ENCODE data around the gene DSP. TPM values are rescaled to one million over a fixed set of nuclear protein-coding genes. Genes with fewer than 3 reads are reported as not detected.

DSP gene
- total RNA-seq, 1 experiment from 2014 or later, result 20.1 TPM

DNA sequence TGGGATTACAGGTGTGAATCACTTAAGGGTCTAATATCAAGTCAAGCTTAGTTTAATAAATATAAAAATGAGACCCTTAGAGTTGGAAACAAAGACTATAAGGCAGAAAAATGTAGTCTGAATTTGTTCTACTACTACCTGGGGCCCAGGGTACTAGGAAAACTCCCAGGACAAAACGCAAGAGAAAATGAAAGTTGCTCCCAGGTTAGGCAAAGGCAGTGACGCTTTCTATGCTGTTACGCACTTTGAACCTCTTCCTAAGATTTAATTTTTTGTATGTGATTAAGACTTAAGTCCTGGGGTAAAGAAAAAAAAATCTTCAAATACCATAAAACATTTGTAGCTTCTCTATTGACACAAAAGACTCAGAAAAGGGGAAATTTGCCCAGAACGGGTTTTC lies 17.3 kb downstream of the DSP start:
- no peak overlapping the region for H3K4me3 ChIP-seq (ENCODE audit: low read depth in 2 of 2, low read length in 2 of 2)
- no peak overlapping the region for H3K27ac ChIP-seq (ENCODE audit: low read length)
- TF ChIP-seq SIN3A (IDR thresholded peaks at IDR 0.05; ENCODE audit: borderline replicate concordance, insufficient read depth, low read depth, low read length) (no peak), TCF7L2 (IDR thresholded peaks at IDR 0.05; ENCODE audit: low read depth, low read length) (no peak), POLR2AphosphoS5 (IDR thresholded peaks at IDR 0.05; ENCODE audit: low read depth, low read length) (no peak)
- TF ChIP-seq, protein P1, sequence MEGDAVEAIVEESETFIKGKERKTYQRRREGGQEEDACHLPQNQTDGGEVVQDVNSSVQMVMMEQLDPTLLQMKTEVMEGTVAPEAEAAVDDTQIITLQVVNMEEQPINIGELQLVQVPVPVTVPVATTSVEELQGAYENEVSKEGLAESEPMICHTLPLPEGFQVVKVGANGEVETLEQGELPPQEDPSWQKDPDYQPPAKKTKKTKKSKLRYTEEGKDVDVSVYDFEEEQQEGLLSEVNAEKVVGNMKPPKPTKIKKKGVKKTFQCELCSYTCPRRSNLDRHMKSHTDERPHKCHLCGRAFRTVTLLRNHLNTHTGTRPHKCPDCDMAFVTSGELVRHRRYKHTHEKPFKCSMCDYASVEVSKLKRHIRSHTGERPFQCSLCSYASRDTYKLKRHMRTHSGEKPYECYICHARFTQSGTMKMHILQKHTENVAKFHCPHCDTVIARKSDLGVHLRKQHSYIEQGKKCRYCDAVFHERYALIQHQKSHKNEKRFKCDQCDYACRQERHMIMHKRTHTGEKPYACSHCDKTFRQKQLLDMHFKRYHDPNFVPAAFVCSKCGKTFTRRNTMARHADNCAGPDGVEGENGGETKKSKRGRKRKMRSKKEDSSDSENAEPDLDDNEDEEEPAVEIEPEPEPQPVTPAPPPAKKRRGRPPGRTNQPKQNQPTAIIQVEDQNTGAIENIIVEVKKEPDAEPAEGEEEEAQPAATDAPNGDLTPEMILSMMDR (IDR thresholded peaks at IDR 0.05), result no peak
- TF ChIP-seq, protein P2, sequence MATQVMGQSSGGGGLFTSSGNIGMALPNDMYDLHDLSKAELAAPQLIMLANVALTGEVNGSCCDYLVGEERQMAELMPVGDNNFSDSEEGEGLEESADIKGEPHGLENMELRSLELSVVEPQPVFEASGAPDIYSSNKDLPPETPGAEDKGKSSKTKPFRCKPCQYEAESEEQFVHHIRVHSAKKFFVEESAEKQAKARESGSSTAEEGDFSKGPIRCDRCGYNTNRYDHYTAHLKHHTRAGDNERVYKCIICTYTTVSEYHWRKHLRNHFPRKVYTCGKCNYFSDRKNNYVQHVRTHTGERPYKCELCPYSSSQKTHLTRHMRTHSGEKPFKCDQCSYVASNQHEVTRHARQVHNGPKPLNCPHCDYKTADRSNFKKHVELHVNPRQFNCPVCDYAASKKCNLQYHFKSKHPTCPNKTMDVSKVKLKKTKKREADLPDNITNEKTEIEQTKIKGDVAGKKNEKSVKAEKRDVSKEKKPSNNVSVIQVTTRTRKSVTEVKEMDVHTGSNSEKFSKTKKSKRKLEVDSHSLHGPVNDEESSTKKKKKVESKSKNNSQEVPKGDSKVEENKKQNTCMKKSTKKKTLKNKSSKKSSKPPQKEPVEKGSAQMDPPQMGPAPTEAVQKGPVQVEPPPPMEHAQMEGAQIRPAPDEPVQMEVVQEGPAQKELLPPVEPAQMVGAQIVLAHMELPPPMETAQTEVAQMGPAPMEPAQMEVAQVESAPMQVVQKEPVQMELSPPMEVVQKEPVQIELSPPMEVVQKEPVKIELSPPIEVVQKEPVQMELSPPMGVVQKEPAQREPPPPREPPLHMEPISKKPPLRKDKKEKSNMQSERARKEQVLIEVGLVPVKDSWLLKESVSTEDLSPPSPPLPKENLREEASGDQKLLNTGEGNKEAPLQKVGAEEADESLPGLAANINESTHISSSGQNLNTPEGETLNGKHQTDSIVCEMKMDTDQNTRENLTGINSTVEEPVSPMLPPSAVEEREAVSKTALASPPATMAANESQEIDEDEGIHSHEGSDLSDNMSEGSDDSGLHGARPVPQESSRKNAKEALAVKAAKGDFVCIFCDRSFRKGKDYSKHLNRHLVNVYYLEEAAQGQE (IDR thresholded peaks at IDR 0.05; ENCODE audit: insufficient read depth in 1 of 2, low read depth in 2 of 2, low read length in 1 of 2), result no peak
- DNase-seq (ENCODE audit: low read depth, low spot score) (no peak), ATAC-seq (no peak)
- no peaks in the 10 kb centered on the region for H3K4me1 ChIP-seq (ENCODE audit: control insufficient read depth, insufficient read depth, low read length)
- ChIA-PET CTCF (no interaction called here), POLR2A (interaction anchor here (0.5 kb wide), 1 partner anchor 247 kb away, joined by 8 read pairs; no protein-coding TSS in a partner anchor)
- H3K9me3 ChIP-seq (ENCODE audit: control insufficient read depth, insufficient read depth, low read depth, low read length), result no peaks in the 10 kb centered on the region
- in situ Hi-C loops (cut with HindIII; ENCODE audit: low pct_unique_long_range_greater_than_20kb, low sequenced_read_pairs), result no loop called here
- peaks cover 8% of the 10 kb centered on the region for H3K27me3 ChIP-seq (ENCODE audit: control insufficient read depth, insufficient read depth, low read length)
- no peaks in the 10 kb centered on the region for H3K36me3 ChIP-seq (ENCODE audit: control insufficient read depth, insufficient read depth, low read length)
- no TSS peak for BruUV-seq (replicated peaks)
- intact Hi-C loops (cut with micrococcal nuclease; ENCODE audit: unreplicated experiment), result no loop called here

DNA sequence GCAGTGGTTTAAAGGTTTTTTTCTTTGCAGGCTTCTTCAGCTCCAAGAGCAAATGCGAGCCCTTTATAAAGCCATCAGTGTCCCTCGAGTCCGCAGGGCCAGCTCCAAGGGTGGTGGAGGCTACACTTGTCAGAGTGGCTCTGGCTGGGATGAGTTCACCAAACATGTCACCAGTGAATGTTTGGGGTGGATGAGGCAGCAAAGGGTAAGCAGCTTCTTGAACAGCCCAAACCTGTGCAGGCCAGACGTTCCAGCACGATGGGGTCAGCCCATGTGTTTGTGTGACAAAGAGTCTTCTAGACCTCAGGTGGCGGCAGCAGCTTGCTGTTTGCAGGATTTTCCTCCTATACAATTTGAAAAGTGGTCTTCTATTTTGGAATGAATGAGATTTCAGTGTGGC lies 17.7 kb downstream of the DSP start:
- Histone ChIP-seq H3K4me3 (ENCODE audit: low read depth in 2 of 2, low read length in 2 of 2) (no peak overlapping the region), H3K27ac (ENCODE audit: low read length) (no peak overlapping the region), H3K27me3 (ENCODE audit: control insufficient read depth, insufficient read depth, low read length) (peaks cover 8% of the 10 kb centered on the region), H3K4me1 (ENCODE audit: control insufficient read depth, insufficient read depth, low read length) (no peaks in the 10 kb centered on the region), H3K36me3 (ENCODE audit: control insufficient read depth, insufficient read depth, low read length) (no peaks in the 10 kb centered on the region), H3K9me3 (ENCODE audit: control insufficient read depth, insufficient read depth, low read depth, low read length) (no peaks in the 10 kb centered on the region)
- TF ChIP-seq, protein P1 (IDR thresholded peaks at IDR 0.05), result no peak
- TF ChIP-seq, protein P2 (IDR thresholded peaks at IDR 0.05; ENCODE audit: insufficient read depth in 1 of 2, low read depth in 2 of 2, low read length in 1 of 2), result no peak
- TF ChIP-seq SIN3A (IDR thresholded peaks at IDR 0.05; ENCODE audit: borderline replicate concordance, insufficient read depth, low read depth, low read length) (no peak), POLR2AphosphoS5 (IDR thresholded peaks at IDR 0.05; ENCODE audit: low read depth, low read length) (no peak), TCF7L2 (IDR thresholded peaks at IDR 0.05; ENCODE audit: low read depth, low read length) (no peak)
- ChIA-PET POLR2A (interaction anchor here (0.5 kb wide), 1 partner anchor 247 kb away, joined by 8 read pairs; no protein-coding TSS in a partner anchor), CTCF (no interaction called here)
- no TSS peak for BruUV-seq (replicated peaks)
- intact Hi-C loops (cut with micrococcal nuclease; ENCODE audit: unreplicated experiment) (no loop called here), in situ Hi-C loops (cut with HindIII; ENCODE audit: low pct_unique_long_range_greater_than_20kb, low sequenced_read_pairs) (no loop called here)
- DNase-seq (ENCODE audit: low read depth, low spot score) (no peak), ATAC-seq (no peak)

Data from Panc1 (cell line).